A549 (cell line): ENCODE data around the gene NFATC2. TPM values are rescaled to one million over a fixed set of nuclear protein-coding genes. Genes with fewer than 3 reads are reported as not detected.

Experiments used
- ATAC-seq, 2 experiments: fragments of 200-7000 bp in 1 of 2; fragments of >200 bp in 1 of 2; cut with Nextera tagmentation in 1 of 2; cut with Tn5 transposase in 1 of 2; 3 replicates each; pipeline versions ENCODE4 v1.8.0 to v1.9.1; 2018 to 2020; ENCODE audit warnings: mild to moderate bottlenecking in 1 of 2, moderate library complexity in 1 of 2
- CTCF ChIA-PET: fragments of 300-600 bp; sonication (Branson Sonifier 250); formaldehyde crosslinking; extraction: SDS; loops from one replicate; lab custom pipeline; 2021; ENCODE audit warnings: antibody characterized with exemption, inconsistent platforms; lab: Yijun Ruan, JAX
- POLR2A ChIA-PET: fragments of 350-600 bp; formaldehyde crosslinking; extraction: SDS; loops from one replicate; lab custom pipeline; 2021; ENCODE audit warnings: antibody characterized with exemption, inconsistent platforms; lab: Yijun Ruan, JAX
- DNase-seq, 2 experiments: peaks; one replicate each; pipeline versions ENCODE4 v3.0.0 to v3.0.0-alpha.2; 2011 to 2016; ENCODE audit warnings: low read depth in 1 of 2, low spot score in 1 of 2
- FAIRE-seq: peaks from 2 replicates; lab custom pipeline; 2011; peaks lifted over from hg19 to GRCh38; lab: Jason Lieb, UNC
- H3K27ac ChIP-seq, 2 experiments: fragments of >200 bp; sonication (Bioruptor Twin); formaldehyde crosslinking; 3 replicates each; pipeline ENCODE4 v1.5.1; 2016 to 2017
- H3K4me1 ChIP-seq: fragments of >200 bp; sonication (Bioruptor Twin); formaldehyde crosslinking; 3 replicates; pipeline ENCODE4 v1.6.1; 2016
- H3K4me2 ChIP-seq: fragments of >200 bp; sonication (Bioruptor Twin); formaldehyde crosslinking; 3 replicates; pipeline ENCODE4 v1.6.1; 2016
- H3K4me3 ChIP-seq: fragments of >200 bp; sonication (Bioruptor Twin); formaldehyde crosslinking; 3 replicates; pipeline ENCODE4 v1.5.1; 2016
- H3K9me3 ChIP-seq: fragments of >200 bp; sonication (Bioruptor Twin); formaldehyde crosslinking; 3 replicates; pipeline ENCODE4 v1.6.1; 2016
- CBX8 ChIP-seq: fragments of 200-600 bp; sonication (generic); IDR thresholded peaks from 2 replicates; pipeline ENCODE4 v1.6.1; 2016
- CHD2 ChIP-seq: fragments of 150-350 bp; IDR thresholded peaks from 2 replicates; pipeline ENCODE4 v1.6.1; 2014; ENCODE audit warnings: low read length; ENCODE audit not compliant: partially characterized antibody
- FOSL2 ChIP-seq, 2 experiments: fragments of 450-650 bp in 1 of 2; fragments of >200 bp in 1 of 2; sonication (Bioruptor Twin) in 1 of 2; formaldehyde crosslinking; IDR thresholded peaks; 2 replicates each; pipeline versions ENCODE4 v1.5.0 to v1.6.1; 2016 to 2020; ENCODE audit warnings: mild to moderate bottlenecking in 1 of 2, moderate library complexity in 1 of 2
- HEYL ChIP-seq: fragments of 250-450 bp; sonication (Bioruptor Pico); IDR thresholded peaks from 2 replicates; pipeline ENCODE4 v1.8.0; 2021; ENCODE audit warnings: mild to moderate bottlenecking, moderate library complexity
- HOXA7 ChIP-seq: fragments of 250-450 bp; sonication (Bioruptor Pico); IDR thresholded peaks from 2 replicates; pipeline ENCODE4 v1.5.0; 2020; ENCODE audit warnings: mild to moderate bottlenecking, moderate library complexity
- JUN ChIP-seq, 2 experiments: fragments of >200 bp; sonication (Bioruptor Twin); formaldehyde crosslinking; IDR thresholded peaks; 2 replicates in 1 of 2; 3 replicates in 1 of 2; pipeline ENCODE4 v1.6.1; 2016 to 2017
- JUNB ChIP-seq: fragments of >200 bp; sonication (Bioruptor Twin); formaldehyde crosslinking; IDR thresholded peaks from 2 replicates; pipeline ENCODE4 v1.6.1; 2016
- KDM5A ChIP-seq: fragments of 200-600 bp; sonication (generic); IDR thresholded peaks from 2 replicates; pipeline ENCODE4 v1.6.1; 2016; ENCODE audit warnings: antibody characterized with exemption, mild to moderate bottlenecking
- MAFK ChIP-seq: fragments of 450-650 bp; IDR thresholded peaks from 2 replicates; pipeline ENCODE4 v1.6.1; 2014; ENCODE audit not compliant: partially characterized antibody
- MYC ChIP-seq: IDR thresholded peaks from 2 replicates; pipeline ENCODE4 v1.6.1; 2012; ENCODE audit warnings: mild to moderate bottlenecking, inconsistent platforms, low read length, improper control_type of control experiment, borderline replicate concordance
- NFE2L2 ChIP-seq: fragments of 150-350 bp; conservative IDR thresholded peaks from 2 replicates; pipeline ENCODE4 v1.6.1; 2014; ENCODE audit warnings: low read length
- NPAS2 ChIP-seq: fragments of 250-450 bp; sonication (Bioruptor Pico); IDR thresholded peaks from 2 replicates; pipeline ENCODE4 v1.8.0; 2022; ENCODE audit warnings: mild to moderate bottlenecking, moderate library complexity, borderline replicate concordance
- PHF8 ChIP-seq: fragments of 200-600 bp; sonication (generic); IDR thresholded peaks from 2 replicates; pipeline ENCODE4 v1.6.1; 2016; ENCODE audit warnings: low read depth, mild to moderate bottlenecking, antibody characterized with exemption, moderate library complexity, borderline replicate concordance
- POLR2A ChIP-seq: IDR thresholded peaks from 2 replicates; pipeline ENCODE4 v1.6.1; 2012; ENCODE audit warnings: mild to moderate bottlenecking, low read length
- POLR2AphosphoS2 ChIP-seq: conservative IDR thresholded peaks from 2 replicates; pipeline ENCODE4 v1.6.1; 2012; ENCODE audit warnings: low read length, improper control_type of control experiment, inconsistent platforms
- SMC3 ChIP-seq: fragments of >200 bp; sonication (Bioruptor Twin); formaldehyde crosslinking; IDR thresholded peaks from 3 replicates; pipeline ENCODE4 v1.6.1; 2018; ENCODE audit warnings: inconsistent platforms
- TFCP2L1 ChIP-seq: fragments of 250-450 bp; sonication (Bioruptor Pico); IDR thresholded peaks from 2 replicates; pipeline ENCODE4 v1.5.0; 2021; ENCODE audit warnings: mild to moderate bottlenecking
- ZFP36 ChIP-seq: fragments of 450-650 bp; IDR thresholded peaks from 2 replicates; pipeline ENCODE4 v1.6.1; 2014; ENCODE audit warnings: borderline replicate concordance; ENCODE audit not compliant: partially characterized antibody
- WGBS: methylation state at CpG from one replicate; pipeline ENCODE4 v1.1.6; 2017; ENCODE audit errors: missing lambda C conversion rate; 5-methylcytosine and 5-hydroxymethylcytosine counted together
- polyA plus RNA-seq, 4 experiments: library from polyadenylated mRNA; depleted of rRNA in 3 of 4; stranded (reverse); fragments of >200 nt; fragmentation: RNase III in 1 of 4; extraction: RNeasy Plus Mini Kit Qiagen cat#74134 plus additional on column Dnase treatment in 1 of 4; gene quantifications; 2 replicates in 3 of 4; 3 replicates in 1 of 4; pipeline ENCODE4 v1.2.3, GENCODE V29; 2011 to 2017
- TF ChIP-seq, protein P1 (sequence below): fragments of >200 bp; sonication (Bioruptor Twin); formaldehyde crosslinking; IDR thresholded peaks from 3 replicates; pipeline ENCODE4 v1.6.1; 2016
- TF ChIP-seq, protein P2 (sequence below): IDR thresholded peaks from 2 replicates; pipeline ENCODE4 v1.6.1; 2012
- TF ChIP-seq, protein P3 (sequence below): IDR thresholded peaks from 2 replicates; pipeline ENCODE4 v1.6.1; 2012
- TF ChIP-seq, protein P4 (sequence below): fragments of 150-350 bp; IDR thresholded peaks from 2 replicates; pipeline ENCODE4 v1.6.1; 2014; ENCODE audit warnings: low read depth, mild to moderate bottlenecking, low read length

Gene NFATC2
- polyA plus RNA-seq, 2 of the 4 experiments (the other 2 are of a cell fraction) = 0.75 to 1.6 TPM

DNA sequence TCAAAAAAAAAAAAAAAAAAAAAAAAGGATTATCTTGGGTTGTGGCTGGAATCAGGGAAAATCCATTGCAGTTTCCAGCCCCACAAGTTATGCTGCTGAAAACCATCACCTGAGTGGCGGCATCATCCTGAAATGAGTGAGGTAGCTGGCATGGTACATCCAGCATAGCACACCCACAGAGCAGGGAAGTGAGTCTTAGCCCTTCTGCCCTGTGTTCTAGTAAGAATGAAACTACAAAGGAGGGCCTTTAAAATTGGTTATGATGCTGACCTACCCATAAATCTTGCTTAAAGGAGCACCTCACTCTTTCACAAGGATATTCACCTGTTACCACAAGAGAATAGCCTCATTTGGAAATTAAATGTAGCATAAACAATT, 119.2 kb downstream of the NFATC2 start:
- H3K4me2 ChIP-seq = no peak overlapping the region
- WGBS = 100% methylated on average over 1 of the region's 1 CpG
- no peak for DNase-seq
- H3K9me3 ChIP-seq = no peaks in the 10 kb centered on the region
- ATAC-seq = no peak
- no peaks in the 10 kb centered on the region for H3K4me1 ChIP-seq
- no peak overlapping the region for H3K27ac ChIP-seq
- FAIRE-seq = no peak
- ChIA-PET POLR2A (no interaction called here), CTCF (interaction anchor here (0.7 to 1.2 kb wide), 3 partner anchors 8 to 436 kb away, joined by 3 to 4 read pairs (median 3); no protein-coding TSS in a partner anchor)
- no peak overlapping the region for H3K4me3 ChIP-seq
- no peak for TF ChIP-seq JUN (IDR thresholded peaks at IDR 0.05)
- TF ChIP-seq, protein P1, sequence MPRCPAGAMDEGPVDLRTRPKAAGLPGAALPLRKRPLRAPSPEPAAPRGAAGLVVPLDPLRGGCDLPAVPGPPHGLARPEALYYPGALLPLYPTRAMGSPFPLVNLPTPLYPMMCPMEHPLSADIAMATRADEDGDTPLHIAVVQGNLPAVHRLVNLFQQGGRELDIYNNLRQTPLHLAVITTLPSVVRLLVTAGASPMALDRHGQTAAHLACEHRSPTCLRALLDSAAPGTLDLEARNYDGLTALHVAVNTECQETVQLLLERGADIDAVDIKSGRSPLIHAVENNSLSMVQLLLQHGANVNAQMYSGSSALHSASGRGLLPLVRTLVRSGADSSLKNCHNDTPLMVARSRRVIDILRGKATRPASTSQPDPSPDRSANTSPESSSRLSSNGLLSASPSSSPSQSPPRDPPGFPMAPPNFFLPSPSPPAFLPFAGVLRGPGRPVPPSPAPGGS = no peak
- TF ChIP-seq, protein P2, sequence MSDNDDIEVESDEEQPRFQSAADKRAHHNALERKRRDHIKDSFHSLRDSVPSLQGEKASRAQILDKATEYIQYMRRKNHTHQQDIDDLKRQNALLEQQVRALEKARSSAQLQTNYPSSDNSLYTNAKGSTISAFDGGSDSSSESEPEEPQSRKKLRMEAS = no peak
- TF ChIP-seq, protein P3, sequence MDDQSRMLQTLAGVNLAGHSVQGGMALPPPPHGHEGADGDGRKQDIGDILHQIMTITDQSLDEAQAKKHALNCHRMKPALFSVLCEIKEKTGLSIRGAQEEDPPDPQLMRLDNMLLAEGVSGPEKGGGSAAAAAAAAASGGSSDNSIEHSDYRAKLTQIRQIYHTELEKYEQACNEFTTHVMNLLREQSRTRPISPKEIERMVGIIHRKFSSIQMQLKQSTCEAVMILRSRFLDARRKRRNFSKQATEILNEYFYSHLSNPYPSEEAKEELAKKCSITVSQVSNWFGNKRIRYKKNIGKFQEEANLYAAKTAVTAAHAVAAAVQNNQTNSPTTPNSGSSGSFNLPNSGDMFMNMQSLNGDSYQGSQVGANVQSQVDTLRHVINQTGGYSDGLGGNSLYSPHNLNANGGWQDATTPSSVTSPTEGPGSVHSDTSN = no peak
- no peak for TF ChIP-seq MYC
- no peak for TF ChIP-seq ZFP36
- TF ChIP-seq FOSL2 (IDR thresholded peaks at IDR 0.05) = no peak
- no peak for TF ChIP-seq FOSL2 (CRISPR knock-in tag; IDR thresholded peaks at IDR 0.05)
- TF ChIP-seq CHD2 = no peak
- TF ChIP-seq HOXA7 (CRISPR knock-in tag) = no peak
- no peak for TF ChIP-seq MAFK
- no peak for TF ChIP-seq NFE2L2
- TF ChIP-seq HEYL (CRISPR knock-in tag) = no peak
- no peak for TF ChIP-seq PHF8
- no peak for TF ChIP-seq POLR2AphosphoS2
- TF ChIP-seq, protein P4, sequence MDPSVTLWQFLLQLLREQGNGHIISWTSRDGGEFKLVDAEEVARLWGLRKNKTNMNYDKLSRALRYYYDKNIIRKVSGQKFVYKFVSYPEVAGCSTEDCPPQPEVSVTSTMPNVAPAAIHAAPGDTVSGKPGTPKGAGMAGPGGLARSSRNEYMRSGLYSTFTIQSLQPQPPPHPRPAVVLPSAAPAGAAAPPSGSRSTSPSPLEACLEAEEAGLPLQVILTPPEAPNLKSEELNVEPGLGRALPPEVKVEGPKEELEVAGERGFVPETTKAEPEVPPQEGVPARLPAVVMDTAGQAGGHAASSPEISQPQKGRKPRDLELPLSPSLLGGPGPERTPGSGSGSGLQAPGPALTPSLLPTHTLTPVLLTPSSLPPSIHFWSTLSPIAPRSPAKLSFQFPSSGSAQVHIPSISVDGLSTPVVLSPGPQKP = no peak
- TF ChIP-seq SMC3 = no peak
- TF ChIP-seq NPAS2 (CRISPR knock-in tag) = no peak

DNA sequence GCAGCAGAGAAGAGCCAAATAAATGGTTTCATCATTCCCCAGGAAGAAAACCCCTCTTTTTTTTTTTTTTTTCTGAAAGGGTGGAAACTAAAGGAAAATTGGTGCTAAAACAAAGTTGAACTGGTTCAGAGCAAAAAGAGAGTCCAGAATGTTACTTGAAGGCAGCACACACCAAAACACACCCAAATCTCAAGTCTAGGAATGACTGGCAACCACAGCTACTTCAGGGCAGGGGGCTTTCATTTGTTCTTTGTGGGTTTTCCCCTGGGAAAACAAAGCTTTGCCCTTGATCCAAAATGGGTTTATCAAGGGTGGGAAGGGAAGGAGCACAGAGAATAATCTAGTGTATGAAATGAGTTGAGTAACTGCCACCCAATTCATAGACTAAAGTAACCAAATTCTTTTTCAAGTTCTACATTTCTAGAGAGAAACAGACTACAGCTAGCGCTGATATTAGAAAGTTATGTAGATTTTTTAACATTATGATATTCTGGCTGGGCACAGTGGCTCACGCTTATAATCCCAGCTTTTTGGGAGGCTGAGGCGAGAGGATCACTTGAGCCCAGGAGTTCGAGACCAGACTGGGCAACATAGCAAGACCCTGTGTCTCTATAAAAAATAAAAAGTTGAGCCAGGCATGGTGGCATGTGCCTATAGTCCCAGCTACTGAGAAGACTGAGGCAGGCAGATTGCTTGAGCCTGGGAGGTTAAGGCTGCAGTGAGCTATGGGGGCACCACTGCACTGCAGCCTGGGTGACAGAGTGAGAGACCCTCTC, 119.8 kb downstream of the NFATC2 start:
- ATAC-seq (no peak), FAIRE-seq (no peak), DNase-seq (no peak)
- Histone ChIP-seq H3K4me3 (no peak overlapping the region), H3K4me2 (no peak overlapping the region), H3K9me3 (no peaks in the 10 kb centered on the region), H3K4me1 (no peaks in the 10 kb centered on the region), H3K27ac (no peak overlapping the region)
- 78% methylated on average over 4 of the region's 4 CpGs for WGBS
- ChIA-PET CTCF (interaction anchor here (0.9 to 1.2 kb wide), 2 partner anchors 10 to 435 kb away, joined by 4 read pairs; no protein-coding TSS in a partner anchor), POLR2A (no interaction called here)
- TF ChIP-seq KDM5A (no peak), TFCP2L1 (CRISPR knock-in tag) (no peak), ZFP36 (no peak), CBX8 (no peak), JUNB (no peak), POLR2A (no peak)
